Body of pancreas (tissue), 4 donors: ENCODE results near the gene SESTD1. TPM values are rescaled to one million over a fixed set of nuclear protein-coding genes. Genes with fewer than 3 reads are reported as not detected.

ENCODE experiments used
- ATAC-seq: fragments of 150-250 bp; one replicate; pipeline ENCODE4 v1.9.1; 2016
- DNase-seq, 4 donors: peaks; one replicate each; pipeline ENCODE4 v3.0.0-alpha.2; 2019
- H3K27ac ChIP-seq, 4 donors: fragments of 200-600 bp; sonication (generic); 1 replicate in 3 of 4; 2 replicates in 1 of 4; pipeline versions ENCODE4 v1.5.1 to v1.6.1; 2016 to 2019; ENCODE audit warnings: mild to moderate bottlenecking in 1 of 4, mixed read lengths in 1 of 4, moderate library complexity in 1 of 4
- H3K27me3 ChIP-seq, 2 donors: fragments of 200-600 bp; sonication (generic); one replicate each; pipeline ENCODE4 v1.6.0; 2016; ENCODE audit warnings: mild to moderate bottlenecking in 1 of 2
- H3K36me3 ChIP-seq, 2 donors: fragments of 200-600 bp; sonication (generic); replicated peaks in 1 of 2; 2 replicates each; pipeline ENCODE4 v1.5.1; 2016; ENCODE audit warnings: low read depth in 2 of 2; ENCODE audit not compliant: insufficient read depth in 1 of 2
- H3K4me1 ChIP-seq: fragments of 200-600 bp; sonication (generic); one replicate; pipeline ENCODE4 v1.6.0; 2016
- H3K4me3 ChIP-seq, 2 donors: fragments of 200-600 bp; sonication (generic); 1 replicate in 1 of 2; 2 replicates in 1 of 2; pipeline ENCODE4 v1.5.1; 2016 to 2019
- H3K9me3 ChIP-seq, 3 donors: fragments of 200-600 bp; sonication (generic); 1 replicate in 2 of 3; 2 replicates in 1 of 3; pipeline ENCODE4 v1.5.1; 2016
- CTCF ChIP-seq, 7 experiments: fragments of 450-650 bp in 4 of 7; fragments of 200-600 bp in 3 of 7; sonication (generic) in 3 of 7; IDR thresholded peaks; one replicate each; pipeline ENCODE4 v1.5.1; 2016 to 2019; ENCODE audit warnings: antibody characterized with exemption in 7 of 7
- POLR2A ChIP-seq, 3 donors: fragments of 450-650 bp; IDR thresholded peaks; one replicate each; pipeline ENCODE4 v1.6.1; 2016; ENCODE audit warnings: antibody characterized with exemption in 3 of 3, mild to moderate bottlenecking in 2 of 3
- WGBS, 2 donors: methylation state at CpG; one replicate each; pipeline ENCODE4 v1.1.5; 2017; 5-methylcytosine and 5-hydroxymethylcytosine counted together
- intact Hi-C: fragments of 100-400 bp; cut with DNase I; formaldehyde crosslinking; loops from one replicate; pipeline ENCODE4 v1.15.1; 2023
- total RNA-seq, 2 donors: library from RNA; depleted of rRNA; stranded (reverse); fragments of >200 nt; gene quantifications; one replicate each; pipeline ENCODE4 v1.1.0, GENCODE V29; 2016

SESTD1 gene
- 10 to 100 TPM; 13.2 to 24.4 TPM for total RNA-seq

- intact Hi-C loops = no loop called here
- TF ChIP-seq CTCF (IDR thresholded peaks at IDR 0.05) (peak in 1 of 7 experiments; percentile 11), POLR2A (IDR thresholded peaks at IDR 0.05) (peak in 1 of 3 donors; percentile 50)
- Histone ChIP-seq H3K27ac (peak within 1 kb of the TSS; percentile 45 to 89 (median 87)), H3K4me3 (peak within 1 kb of the TSS; percentile 60 to 78), H3K4me1 (peaks cover 22% of the 10 kb centered on the region), H3K9me3 (no peaks in the 10 kb centered on the region), H3K36me3 (no peaks in the 10 kb centered on the region), H3K27me3 (no peaks in the 10 kb centered on the region)
- DNase-seq = peak; percentile 65 to 80 (median 69)
- ATAC-seq = peak; percentile 77
- 0% methylated on average over 16 to 89 of the region's 96 CpGs for WGBS, 2 donors
Observed at GRCh38 chr2:179264368-179265081, at the start of gene SESTD1. SESTD1 (minus strand) TSS chr2:179264832; CDS start chr2:179191841, 72,991 bp downstream.

GRCh38 chr2:179313057-179313456, 48.4 kb upstream of the SESTD1 start:
- H3K9me3 ChIP-seq = no peaks in the 10 kb centered on the region
- no peak for TF ChIP-seq POLR2A (IDR thresholded peaks at IDR 0.05)
- TF ChIP-seq CTCF (IDR thresholded peaks at IDR 0.05) = no peak
- no peak overlapping the region for H3K27ac ChIP-seq
- intact Hi-C loops = no loop called here
- no peaks in the 10 kb centered on the region for H3K36me3 ChIP-seq
- DNase-seq = no peak
- H3K4me1 ChIP-seq = no peaks in the 10 kb centered on the region
- no peaks in the 10 kb centered on the region for H3K27me3 ChIP-seq
- no peak overlapping the region for H3K4me3 ChIP-seq
- no peak for ATAC-seq

- H3K27me3 ChIP-seq = no peaks in the 10 kb centered on the region
- ATAC-seq = no peak
- 55 to 74% methylated on average over 1 of the region's 1 CpG for WGBS, 2 donors
- H3K36me3 ChIP-seq = no peaks in the 10 kb centered on the region
- no peak overlapping the region for H3K4me3 ChIP-seq
- intact Hi-C loops = no loop called here
- H3K27ac ChIP-seq = no peak overlapping the region
- H3K9me3 ChIP-seq = no peaks in the 10 kb centered on the region
- DNase-seq = peak in 1 of 4 donors; percentile 8
- no peak for TF ChIP-seq POLR2A (IDR thresholded peaks at IDR 0.05)
- TF ChIP-seq CTCF (IDR thresholded peaks at IDR 0.05) = no peak
- H3K4me1 ChIP-seq = no peaks in the 10 kb centered on the region
Observed at GRCh38 chr2:179311101-179311500, 46.5 kb upstream of the SESTD1 start.

GRCh38 chr2:179307616-179308371, 43.2 kb upstream of the SESTD1 start:
- intact Hi-C loops = no loop called here
- no peak for ATAC-seq
- WGBS, 2 donors = 54 to 57% methylated on average over 5 of the region's 5 CpGs
- DNase-seq = no peak
- TF ChIP-seq CTCF (IDR thresholded peaks at IDR 0.05) = no peak
- TF ChIP-seq POLR2A (IDR thresholded peaks at IDR 0.05) = no peak
- no peaks in the 10 kb centered on the region for H3K4me1 ChIP-seq
- no peak overlapping the region for H3K4me3 ChIP-seq
- H3K27ac ChIP-seq = no peak overlapping the region
- no peaks in the 10 kb centered on the region for H3K27me3 ChIP-seq
- no peaks in the 10 kb centered on the region for H3K9me3 ChIP-seq
- no peaks in the 10 kb centered on the region for H3K36me3 ChIP-seq
